Mesothelial cell of epicardium (in vitro differentiated cells): ENCODE results near the gene CUX1. TPM values are rescaled to one million over a fixed set of nuclear protein-coding genes. Genes with fewer than 3 reads are reported as not detected.

Experiments
- DNase-seq, 2 experiments: peaks; one replicate each; pipeline ENCODE4 v3.0.0; 2021; ENCODE audit warnings: low spot score in 2 of 2; ENCODE audit not compliant: unreplicated experiment in 2 of 2
- H3K27ac Mint-ChIP-seq: 2 replicates; pipeline ENCODE4 v1.8.0; 2021; ENCODE audit warnings: mixed read lengths
- H3K27me3 Mint-ChIP-seq: 2 replicates; pipeline ENCODE4 v1.8.0; 2021; ENCODE audit warnings: low read depth, mixed read lengths
- H3K36me3 Mint-ChIP-seq: 2 replicates; pipeline ENCODE4 v1.8.0; 2021; ENCODE audit warnings: mixed read lengths
- H3K4me1 Mint-ChIP-seq: 2 replicates; pipeline ENCODE4 v1.8.0; 2021; ENCODE audit warnings: mixed read lengths
- H3K4me3 Mint-ChIP-seq: 2 replicates; pipeline ENCODE4 v1.8.0; 2021; ENCODE audit warnings: mild to moderate bottlenecking, moderate library complexity, mixed read lengths
- H3K9me3 Mint-ChIP-seq: 2 replicates; pipeline ENCODE4 v1.8.0; 2021; ENCODE audit warnings: mixed read lengths
- CTCF ChIP-seq: fragments of 200-600 bp; sonication (generic); IDR thresholded peaks from one replicate; pipeline ENCODE4 v1.5.0; 2021; ENCODE audit warnings: antibody characterized with exemption; ENCODE audit not compliant: unreplicated experiment
- total RNA-seq: library from RNA; stranded (reverse); gene quantifications from 3 replicates; pipeline ENCODE4 v1.2.1, GENCODE V29; 2021

Gene CUX1
- total RNA-seq, 1 donor from 2014 or later: 158 TPM

- Mint-ChIP-seq H3K9me3 (no peaks in the 10 kb centered on the region), H3K27ac (no peak overlapping the region), H3K4me3 (no peak overlapping the region), H3K4me1 (no peaks in the 10 kb centered on the region), H3K36me3 (peaks cover 2% of the 10 kb centered on the region), H3K27me3 (peaks cover 16% of the 10 kb centered on the region)
- TF ChIP-seq CTCF: no peak
- no peak for DNase-seq
Observed at GRCh38 chr7:102319671-102320070, 502.2 kb downstream of the CUX1 start.

- Mint-ChIP-seq H3K9me3 (no peaks in the 10 kb centered on the region), H3K36me3 (peaks cover 2% of the 10 kb centered on the region), H3K27ac (no peak overlapping the region), H3K4me3 (no peak overlapping the region), H3K4me1 (no peaks in the 10 kb centered on the region), H3K27me3 (peaks cover 16% of the 10 kb centered on the region)
- no peak for TF ChIP-seq CTCF
- DNase-seq: no peak
Observed at GRCh38 chr7:102320181-102320580, 502.8 kb downstream of the CUX1 start.

GRCh38 chr7:102320601-102321350 lies 503.4 kb downstream of the CUX1 start:
- no peak overlapping the region for H3K27ac Mint-ChIP-seq
- H3K36me3 Mint-ChIP-seq: peaks cover 2% of the 10 kb centered on the region
- no peaks in the 10 kb centered on the region for H3K9me3 Mint-ChIP-seq
- H3K4me3 Mint-ChIP-seq: no peak overlapping the region
- no peaks in the 10 kb centered on the region for H3K4me1 Mint-ChIP-seq
- DNase-seq: no peak
- no peak for TF ChIP-seq CTCF
- peaks cover 16% of the 10 kb centered on the region for H3K27me3 Mint-ChIP-seq

- Mint-ChIP-seq H3K27ac (no peak overlapping the region), H3K4me1 (no peaks in the 10 kb centered on the region), H3K36me3 (peaks cover 2% of the 10 kb centered on the region), H3K4me3 (no peak overlapping the region), H3K9me3 (no peaks in the 10 kb centered on the region), H3K27me3 (peaks cover 16% of the 10 kb centered on the region)
- TF ChIP-seq CTCF: no peak
- no peak for DNase-seq
Observed at GRCh38 chr7:102321351-102322201, 504.1 kb downstream of the CUX1 start.

DNA sequence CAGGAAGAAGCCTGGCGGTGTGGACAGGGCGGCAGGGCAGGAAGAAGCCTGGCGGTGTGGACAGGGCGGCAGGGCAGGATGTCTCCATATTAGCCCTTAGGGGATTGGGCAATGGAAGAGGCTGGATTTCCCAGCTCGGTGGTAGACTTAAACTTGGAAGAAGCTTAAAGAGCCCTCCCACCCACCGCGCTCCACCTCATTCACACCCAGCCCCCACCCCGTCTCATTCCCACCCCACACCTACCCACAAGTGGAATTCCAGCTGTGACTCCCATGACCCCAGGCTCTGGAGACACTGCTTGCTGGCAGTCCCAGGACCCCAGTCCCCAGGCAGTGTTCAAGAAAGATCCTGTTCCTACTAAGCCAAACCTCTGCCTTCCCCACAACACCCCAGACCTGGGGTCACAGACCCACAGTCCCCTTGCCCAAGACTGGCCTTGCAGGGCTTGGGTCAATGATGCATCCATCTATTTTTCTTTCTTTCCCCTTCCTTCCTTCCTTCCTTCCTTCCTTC lies 504.8 kb downstream of the CUX1 start:
- no peak overlapping the region for H3K27ac Mint-ChIP-seq

More for the DNA sequence above, 504.8 kb downstream of the CUX1 start:
- Mint-ChIP-seq H3K36me3 (no peaks in the 10 kb centered on the region), H3K9me3 (no peaks in the 10 kb centered on the region), H3K4me3 (no peak overlapping the region), H3K4me1 (no peaks in the 10 kb centered on the region), H3K27me3 (peaks cover 16% of the 10 kb centered on the region)
- DNase-seq: peak in 1 of 2 experiments; percentile 10
- no peak for TF ChIP-seq CTCF
